ENCODE results near the gene SLC5A9. TPM values are rescaled to one million over a fixed set of nuclear protein-coding genes. Genes with fewer than 3 reads are reported as not detected.

The SLC5A9 gene
- total RNA-seq, 2 donors from 2014 or later = not detected

- H3K36me3 Mint-ChIP-seq = no peaks in the 10 kb centered on the region
- H3K9me3 Mint-ChIP-seq = no peaks in the 10 kb centered on the region
- peaks cover 0 to 4% of the 10 kb centered on the region in 2 donors for H3K4me1 Mint-ChIP-seq (ENCODE audit: low read depth in 2 of 2)
- H3K27ac Mint-ChIP-seq = no peak overlapping the region
- no peaks in the 10 kb centered on the region for H3K27me3 Mint-ChIP-seq
- ATAC-seq = no peak
- H3K4me3 Mint-ChIP-seq = no peak overlapping the region
- DNase-seq (ENCODE audit: low spot score) = no peak
These were observed 2.7 kb upstream of the SLC5A9 start for GRCh38 chr1:48219803-48220202.

GRCh38 chr1:48221122-48221521 lies 1.4 kb upstream of the SLC5A9 start:
- peaks cover 9 to 12% of the 10 kb centered on the region in 2 donors for H3K4me1 Mint-ChIP-seq (ENCODE audit: low read depth in 2 of 2)
- no peak for DNase-seq (ENCODE audit: low spot score)
- no peak overlapping the region for H3K4me3 Mint-ChIP-seq
- no peaks in the 10 kb centered on the region for H3K9me3 Mint-ChIP-seq
- no peaks in the 10 kb centered on the region for H3K36me3 Mint-ChIP-seq
- ATAC-seq = no peak
- no peaks in the 10 kb centered on the region for H3K27me3 Mint-ChIP-seq
- no peak overlapping the region for H3K27ac Mint-ChIP-seq

DNA sequence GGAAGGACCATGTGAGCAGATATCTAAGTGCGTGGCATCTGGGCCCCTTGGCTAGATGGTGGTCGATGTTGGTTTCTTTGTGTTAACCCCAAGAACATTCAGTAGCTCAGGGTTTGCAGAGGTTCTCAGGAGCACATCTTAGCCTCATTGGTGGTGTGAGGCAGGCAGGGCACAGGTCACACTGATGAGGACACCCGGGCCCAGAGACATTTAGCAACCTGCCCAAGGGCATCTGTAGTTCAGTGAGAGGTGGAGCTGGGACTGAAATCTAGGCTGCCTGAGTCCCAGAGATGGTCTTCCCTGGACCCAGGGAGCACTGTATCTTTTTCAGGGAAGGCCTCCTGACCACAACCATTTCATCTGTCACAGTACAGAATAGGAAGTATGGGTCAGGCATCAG lies 859 bp upstream of the SLC5A9 start:
- DNase-seq (ENCODE audit: low spot score) = no peak
- Mint-ChIP-seq H3K27me3 (no peaks in the 10 kb centered on the region), H3K9me3 (no peaks in the 10 kb centered on the region), H3K36me3 (no peaks in the 10 kb centered on the region), H3K27ac (no peak overlapping the region), H3K4me1 (ENCODE audit: low read depth in 2 of 2) (peaks cover 9 to 13% of the 10 kb centered on the region in 2 donors), H3K4me3 (no peak overlapping the region)
- ATAC-seq = no peak

- Mint-ChIP-seq H3K27me3 (no peaks in the 10 kb centered on the region), H3K4me1 (ENCODE audit: low read depth in 2 of 2) (peaks cover 13 to 17% of the 10 kb centered on the region in 2 donors), H3K27ac (no peak overlapping the region), H3K4me3 (no peak overlapping the region), H3K9me3 (no peaks in the 10 kb centered on the region), H3K36me3 (no peaks in the 10 kb centered on the region)
- DNase-seq (ENCODE audit: low spot score) (no peak), ATAC-seq (no peak)
These were observed 1.1 kb downstream of the SLC5A9 start for GRCh38 chr1:48223366-48224240.

GRCh38 chr1:48224791-48225190 lies 2.3 kb downstream of the SLC5A9 start:
- Mint-ChIP-seq H3K4me1 (ENCODE audit: low read depth in 2 of 2) (peaks cover 14 to 17% of the 10 kb centered on the region in 2 donors), H3K36me3 (no peaks in the 10 kb centered on the region), H3K4me3 (no peak overlapping the region), H3K27me3 (no peaks in the 10 kb centered on the region), H3K9me3 (no peaks in the 10 kb centered on the region), H3K27ac (no peak overlapping the region)
- DNase-seq (ENCODE audit: low spot score) (no peak), ATAC-seq (no peak)

- Mint-ChIP-seq H3K36me3 (no peaks in the 10 kb centered on the region), H3K27me3 (no peaks in the 10 kb centered on the region), H3K4me3 (no peak overlapping the region), H3K9me3 (no peaks in the 10 kb centered on the region), H3K4me1 (ENCODE audit: low read depth in 2 of 2) (peaks cover 14 to 19% of the 10 kb centered on the region in 2 donors), H3K27ac (no peak overlapping the region)
- ATAC-seq (no peak), DNase-seq (ENCODE audit: low spot score) (no peak)
These were observed 3.1 kb downstream of the SLC5A9 start for GRCh38 chr1:48225579-48225978.

GRCh38 chr1:48227165-48228013 lies 4.9 kb downstream of the SLC5A9 start:
- ATAC-seq (peak; percentile 63 to 71), DNase-seq (ENCODE audit: low spot score) (no peak)
- Mint-ChIP-seq H3K27me3 (no peaks in the 10 kb centered on the region), H3K4me3 (no peak overlapping the region), H3K4me1 (ENCODE audit: low read depth in 2 of 2) (peaks cover 15 to 16% of the 10 kb centered on the region in 2 donors), H3K9me3 (no peaks in the 10 kb centered on the region), H3K27ac (no peak overlapping the region), H3K36me3 (no peaks in the 10 kb centered on the region)

- DNase-seq (ENCODE audit: low spot score) (no peak), ATAC-seq (no peak)
- H3K4me1 Mint-ChIP-seq (ENCODE audit: low read depth in 2 of 2) = peaks cover 15 to 20% of the 10 kb centered on the region in 2 donors
- no peaks in the 10 kb centered on the region for H3K36me3 Mint-ChIP-seq
- no peaks in the 10 kb centered on the region for H3K27me3 Mint-ChIP-seq
- H3K4me3 Mint-ChIP-seq = no peak overlapping the region
- H3K27ac Mint-ChIP-seq = no peak overlapping the region
- no peaks in the 10 kb centered on the region for H3K9me3 Mint-ChIP-seq
These were observed 5.6 kb downstream of the SLC5A9 start for GRCh38 chr1:48228156-48228555.

- H3K9me3 Mint-ChIP-seq = no peaks in the 10 kb centered on the region
- H3K4me1 Mint-ChIP-seq (ENCODE audit: low read depth in 2 of 2) = peaks cover 15 to 20% of the 10 kb centered on the region in 2 donors
- ATAC-seq = no peak
- H3K27ac Mint-ChIP-seq = no peak overlapping the region
- H3K36me3 Mint-ChIP-seq = no peaks in the 10 kb centered on the region
- H3K27me3 Mint-ChIP-seq = no peaks in the 10 kb centered on the region
- H3K4me3 Mint-ChIP-seq = no peak overlapping the region
- DNase-seq (ENCODE audit: low spot score) = no peak
These were observed 6.8 kb downstream of the SLC5A9 start for GRCh38 chr1:48229317-48229716.

- Mint-ChIP-seq H3K27me3 (no peaks in the 10 kb centered on the region), H3K4me1 (ENCODE audit: low read depth in 2 of 2) (peaks cover 15 to 19% of the 10 kb centered on the region in 2 donors)
These were observed 7.7 kb downstream of the SLC5A9 start for GRCh38 chr1:48230236-48230635.

DNA sequence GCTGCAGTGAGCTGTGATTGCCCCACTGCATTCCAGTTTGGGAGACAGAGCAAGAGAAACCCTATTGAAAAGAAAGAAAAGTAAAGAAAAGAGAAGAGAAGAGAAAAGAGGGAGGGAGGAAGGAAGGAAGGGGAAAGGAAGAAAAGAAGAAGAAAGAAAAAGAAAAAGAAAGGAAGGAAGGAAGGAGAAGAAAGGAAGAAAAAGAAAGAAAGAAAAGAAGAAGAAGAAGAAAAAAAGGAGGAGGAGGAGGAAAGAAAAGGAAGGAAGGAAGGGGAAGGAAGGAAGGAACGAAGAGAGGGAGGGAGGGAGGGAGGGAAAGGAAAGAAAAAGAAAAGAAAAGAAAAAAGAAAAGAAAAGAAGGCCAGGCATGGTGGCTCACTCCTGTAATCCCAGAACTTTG lies 10.2 kb downstream of the SLC5A9 start:
- Mint-ChIP-seq H3K27ac (peak overlapping the region in 1 of 2 donors; percentile 2), H3K27me3 (no peaks in the 10 kb centered on the region), H3K4me3 (no peak overlapping the region), H3K9me3 (no peaks in the 10 kb centered on the region), H3K36me3 (no peaks in the 10 kb centered on the region), H3K4me1 (ENCODE audit: low read depth in 2 of 2) (peaks cover 6 to 11% of the 10 kb centered on the region in 2 donors)
- ATAC-seq = no peak
- no peak for DNase-seq (ENCODE audit: low spot score)

More at GRCh38 chr1:48230236-48230635, 7.7 kb downstream of the SLC5A9 start:
- Mint-ChIP-seq H3K36me3 (no peaks in the 10 kb centered on the region), H3K27ac (no peak overlapping the region), H3K9me3 (no peaks in the 10 kb centered on the region), H3K4me3 (no peak overlapping the region)
- no peak for DNase-seq (ENCODE audit: low spot score)
- no peak for ATAC-seq

DNA sequence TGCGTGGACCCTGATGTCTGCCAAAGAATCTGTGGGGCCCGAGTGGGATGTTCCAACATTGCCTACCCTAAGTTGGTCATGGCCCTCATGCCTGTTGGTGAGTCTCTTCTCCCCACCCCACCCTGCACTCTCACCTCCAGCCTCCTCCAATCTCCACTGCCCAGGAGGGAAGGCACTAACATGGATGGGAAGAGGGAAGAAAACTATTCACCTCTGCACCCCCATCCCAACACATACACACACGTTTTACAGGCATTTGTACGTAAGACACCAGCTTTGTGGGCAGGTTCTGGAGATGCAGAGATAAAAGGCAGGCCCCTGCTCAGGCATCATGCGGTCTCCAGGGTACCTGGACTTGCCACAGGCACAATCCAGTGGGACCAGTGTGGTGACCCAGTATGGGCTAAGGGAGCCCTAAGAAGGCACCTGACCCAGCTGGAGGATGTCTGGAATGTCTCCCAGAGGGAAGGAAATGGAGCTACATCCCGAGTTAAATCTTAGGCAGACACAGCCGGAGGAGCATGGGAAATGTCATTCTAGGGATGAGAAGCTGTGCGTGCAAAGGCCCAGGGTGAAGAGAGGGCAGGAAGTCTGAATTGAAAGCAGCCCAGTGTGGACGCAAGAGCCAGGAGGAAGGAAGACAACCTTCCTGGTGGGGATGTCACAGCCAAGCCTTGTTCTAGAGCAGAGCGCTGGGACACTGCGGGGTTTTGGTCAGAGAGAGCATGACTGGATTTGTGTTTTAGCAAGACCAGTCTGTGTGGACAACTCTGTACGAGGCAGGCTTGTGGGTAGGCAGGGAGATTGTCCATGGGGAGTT lies 11.4 kb downstream of the SLC5A9 start:
- no peak overlapping the region for H3K27ac Mint-ChIP-seq
- no peaks in the 10 kb centered on the region for H3K36me3 Mint-ChIP-seq
- no peak for ATAC-seq
- H3K4me3 Mint-ChIP-seq = no peak overlapping the region
- H3K9me3 Mint-ChIP-seq = no peaks in the 10 kb centered on the region
- no peak for DNase-seq (ENCODE audit: low spot score)
- no peaks in the 10 kb centered on the region for H3K27me3 Mint-ChIP-seq
- peaks cover 2 to 5% of the 10 kb centered on the region in 2 donors for H3K4me1 Mint-ChIP-seq (ENCODE audit: low read depth in 2 of 2)

DNA sequence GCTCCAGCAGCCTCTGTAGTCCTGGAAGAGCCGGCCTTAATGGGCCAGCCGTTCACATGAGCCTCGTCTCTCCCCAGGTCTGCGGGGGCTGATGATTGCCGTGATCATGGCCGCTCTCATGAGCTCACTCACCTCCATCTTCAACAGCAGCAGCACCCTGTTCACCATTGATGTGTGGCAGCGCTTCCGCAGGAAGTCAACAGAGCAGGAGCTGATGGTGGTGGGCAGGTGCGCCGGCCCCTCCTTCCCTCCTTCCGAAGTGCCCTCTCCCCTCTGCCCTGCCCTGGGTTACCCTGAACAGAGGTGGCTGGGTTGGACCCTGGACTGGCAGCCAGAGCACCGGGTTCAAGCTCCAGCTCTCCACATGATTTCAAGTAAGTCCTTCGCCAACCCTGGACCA lies 13.1 kb downstream of the SLC5A9 start:
- Mint-ChIP-seq H3K27ac (no peak overlapping the region), H3K27me3 (peaks cover 0 to under 1% of the 10 kb centered on the region in 2 donors), H3K36me3 (no peaks in the 10 kb centered on the region), H3K4me3 (no peak overlapping the region), H3K9me3 (no peaks in the 10 kb centered on the region), H3K4me1 (ENCODE audit: low read depth in 2 of 2) (peaks cover 0 to 5% of the 10 kb centered on the region in 2 donors)
- DNase-seq (ENCODE audit: low spot score) (no peak), ATAC-seq (no peak)
